Fibroblast of the aortic adventitia (primary cell): Measurements from ENCODE around the gene PLSCR1. TPM values are rescaled to one million over a fixed set of nuclear protein-coding genes. Genes with fewer than 3 reads are reported as not detected.

Experiments
- DNase-seq: peaks from one replicate; pipeline ENCODE4 v3.0.0-alpha.2; 2010; ENCODE audit warnings: low read depth
- H3K4me3 ChIP-seq: 2 replicates; pipeline ENCODE4 v1.5.1; 2011; ENCODE audit warnings: low read depth, mild to moderate bottlenecking, control low read depth, low read length, moderate library complexity
- CTCF ChIP-seq: IDR thresholded peaks from 2 replicates; pipeline ENCODE4 v1.5.1; 2011; ENCODE audit warnings: mild to moderate bottlenecking, low read length, control low read depth, inconsistent platforms; ENCODE audit not compliant: insufficient read depth
- total RNA-seq: library from RNA; depleted of rRNA; stranded (reverse); fragments of >200 nt; gene quantifications from 2 replicates; pipeline ENCODE4 v1.2.3, GENCODE V29; 2012; ENCODE audit warnings: low replicate concordance

Gene PLSCR1
- total RNA-seq, 1 donor, result 97.4 TPM

GRCh38 chr3:146554151-146554760, 9.8 kb upstream of the PLSCR1 start:
- DNase-seq, result peak; percentile 58
- H3K4me3 ChIP-seq, result no peak overlapping the region
- TF ChIP-seq CTCF, result no peak

- DNase-seq, result peak; percentile 86
- H3K4me3 ChIP-seq, result no peak overlapping the region
- TF ChIP-seq CTCF, result no peak
These were observed 6.5 kb upstream of the PLSCR1 start for GRCh38 chr3:146550743-146551510.

- no peak overlapping the region for H3K4me3 ChIP-seq
- TF ChIP-seq CTCF, result no peak
- DNase-seq, result peak; percentile 25
These were observed 5.7 kb upstream of the PLSCR1 start for GRCh38 chr3:146550070-146550615.

- no peak overlapping the region for H3K4me3 ChIP-seq
- no peak for TF ChIP-seq CTCF
These were observed 2.9 kb upstream of the PLSCR1 start for GRCh38 chr3:146547235-146547835.

GRCh38 chr3:146546366-146546965, 2.1 kb upstream of the PLSCR1 start:
- DNase-seq, result no peak
- no peak for TF ChIP-seq CTCF
- H3K4me3 ChIP-seq, result no peak overlapping the region

More at GRCh38 chr3:146547235-146547835, 2.9 kb upstream of the PLSCR1 start:
- DNase-seq, result no peak

GRCh38 chr3:146544929-146545528, 622 bp upstream of the PLSCR1 start:
- DNase-seq, result no peak
- peak overlapping the region; percentile 85 for H3K4me3 ChIP-seq
- no peak for TF ChIP-seq CTCF
